Activated T-helper 1 cell treated with anti-CD3 and anti-CD28 coated beads, Interleukin-2, amount 50 U/mL, for 16 hours (primary cell): ENCODE data around the gene PLEKHA5.

ENCODE experiments used
- DNase-seq, 2 donors: peaks; one replicate each; pipeline ENCODE4 v3.0.0-alpha.2; 2020; ENCODE audit warnings: low read depth in 1 of 2, low spot score in 1 of 2

PLEKHA5 gene

DNA sequence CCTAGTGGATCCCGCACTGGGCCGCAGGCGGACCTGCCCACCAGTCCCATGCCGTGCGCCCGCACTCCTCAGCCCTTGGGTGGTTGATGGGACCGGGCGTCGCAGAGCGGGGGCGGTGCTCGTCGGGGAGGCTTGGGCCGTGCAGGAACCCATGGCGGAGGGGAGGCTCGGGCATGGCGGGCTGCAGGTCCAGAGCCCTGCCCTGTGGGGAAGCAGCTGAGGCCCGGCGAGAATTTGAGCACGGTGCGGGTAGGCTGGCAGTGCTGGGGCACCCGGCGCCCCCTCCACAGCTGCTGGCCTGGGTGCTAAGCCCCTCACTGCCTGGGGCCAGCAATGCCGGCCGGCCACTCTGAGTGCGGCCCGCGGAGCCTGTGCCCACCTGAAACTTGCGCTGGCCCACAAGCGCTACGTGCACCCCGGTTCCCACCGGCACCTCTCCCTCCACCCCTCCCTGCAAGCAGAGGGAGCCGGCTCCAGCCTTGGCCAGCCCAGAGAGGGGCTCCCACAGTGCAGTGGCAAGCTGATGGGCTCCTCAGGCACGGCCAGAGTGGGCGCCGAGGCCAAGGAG is 100.8 kb downstream of the PLEKHA5 start:
- no peak for DNase-seq

DNA sequence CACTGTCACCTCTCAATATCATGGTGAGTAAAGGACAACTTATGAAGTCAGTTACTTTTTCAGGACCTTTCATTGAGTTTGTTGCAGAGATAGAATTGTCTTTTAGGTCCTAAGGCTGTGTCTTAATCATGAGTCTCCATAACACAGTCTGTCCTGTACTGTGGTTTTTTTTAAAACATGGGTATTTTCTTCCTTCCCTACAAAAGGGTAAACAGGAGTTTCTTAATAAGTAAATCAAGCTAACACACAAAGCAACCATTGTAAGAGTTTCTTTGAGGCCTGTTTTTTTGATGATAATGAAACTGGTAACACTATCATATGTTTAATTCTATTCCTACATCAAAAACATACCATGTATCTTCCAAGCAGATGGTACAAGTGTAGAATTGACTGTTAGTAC is 101.4 kb downstream of the PLEKHA5 start:
- no peak for DNase-seq

DNA sequence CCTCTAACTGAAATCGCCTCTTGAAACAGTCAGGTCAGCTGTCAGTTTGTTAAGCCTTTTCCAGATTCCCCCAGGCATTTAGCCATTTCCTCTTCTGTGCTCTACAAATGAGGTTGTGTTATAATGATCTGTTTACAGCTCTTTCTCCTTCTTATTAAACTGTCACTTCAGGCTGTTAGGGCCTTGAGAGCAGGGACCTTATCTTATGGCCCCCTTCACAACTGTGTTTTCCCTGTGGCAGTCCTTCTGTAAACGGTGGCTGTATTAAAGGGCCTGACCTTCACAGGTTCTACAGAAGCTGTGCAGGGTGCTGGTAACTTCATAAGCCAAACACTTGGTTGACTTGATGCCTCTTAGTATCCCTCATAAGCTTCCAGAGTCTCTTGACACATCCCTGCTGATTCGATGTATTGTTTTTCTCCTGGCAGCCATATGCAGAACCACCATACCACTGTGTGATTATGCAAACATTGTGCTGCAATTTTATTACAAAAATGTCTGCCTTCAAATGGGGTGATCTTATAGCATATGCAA is 104.7 kb downstream of the PLEKHA5 start:
- DNase-seq, result no peak

DNA sequence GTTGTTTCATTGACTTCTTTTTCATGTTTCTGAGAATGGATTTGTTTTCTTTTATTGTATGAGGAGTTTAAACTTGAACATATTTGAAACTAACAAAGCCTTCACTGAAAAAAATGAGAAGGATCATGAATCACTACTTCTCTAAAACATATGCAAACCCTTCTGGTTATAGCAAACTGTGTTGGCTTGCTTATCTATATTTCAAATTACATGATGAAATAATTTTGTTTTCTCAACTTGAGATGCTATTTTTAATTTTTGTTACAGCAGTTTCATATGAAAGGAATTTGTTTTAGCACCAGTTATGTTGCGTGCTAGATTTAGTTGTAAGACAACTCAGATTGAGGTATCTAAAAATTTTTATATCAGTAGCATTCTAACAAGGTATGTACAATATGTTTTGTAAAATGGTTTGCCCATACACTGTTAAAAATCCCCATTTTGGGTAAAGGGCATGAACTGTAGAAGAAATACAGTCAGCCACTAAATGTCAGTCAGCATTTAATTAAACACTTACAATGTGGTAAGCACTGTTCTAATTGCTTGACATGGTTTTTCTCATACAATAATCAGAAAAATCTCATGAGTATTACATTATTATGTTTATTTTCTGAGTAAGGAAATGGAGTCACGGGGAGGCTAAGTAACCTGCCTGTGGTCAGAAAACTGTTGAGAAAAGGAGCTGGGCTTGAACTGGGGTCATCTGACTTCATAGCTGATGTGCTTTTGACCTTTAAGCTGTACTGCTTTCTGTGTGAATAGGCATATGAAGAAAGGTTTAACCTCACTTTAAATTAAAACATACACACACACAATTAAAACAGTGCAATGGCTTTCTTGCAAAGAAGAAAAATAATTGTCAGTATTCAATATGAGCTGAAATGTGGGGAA is 105.7 kb downstream of the PLEKHA5 start:
- no peak for DNase-seq

DNA sequence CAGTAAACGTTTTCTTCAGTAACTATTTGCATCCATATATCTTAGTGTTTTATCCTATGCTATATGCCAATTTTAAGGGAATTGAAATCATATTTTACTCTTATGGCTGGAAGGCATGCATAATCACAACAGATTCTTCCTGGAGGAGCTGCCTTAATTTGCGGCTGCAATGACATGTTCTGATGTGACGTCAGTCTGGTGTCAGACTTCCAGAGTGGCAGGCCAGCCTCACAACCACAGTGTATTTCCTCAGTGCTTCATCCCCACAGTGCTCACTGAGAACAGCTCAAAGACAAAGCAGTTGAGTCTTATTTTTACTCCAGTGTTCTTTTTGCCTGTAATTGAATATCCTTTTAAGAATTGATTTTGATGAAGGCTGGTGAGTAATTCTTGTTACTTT is 107.1 kb downstream of the PLEKHA5 start:
- DNase-seq, result no peak

DNA sequence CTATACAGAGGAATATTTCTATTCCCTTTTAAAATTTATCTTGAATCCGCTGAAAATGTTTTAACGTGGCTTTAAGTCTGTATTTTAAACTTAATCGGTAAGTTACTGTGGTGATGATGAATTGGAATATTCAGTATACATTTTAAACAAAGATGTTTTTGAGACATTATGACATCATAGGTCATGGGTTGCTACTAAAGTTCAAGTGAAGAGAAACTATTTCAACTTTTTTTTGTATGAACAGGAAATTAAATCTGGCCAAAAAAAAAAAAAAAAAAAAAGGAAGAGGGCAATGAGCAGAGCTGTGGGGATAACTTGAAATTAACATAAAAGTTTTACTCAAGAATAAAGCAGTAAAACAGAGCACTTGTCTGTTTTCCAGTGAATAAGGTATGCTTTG is 109.0 kb downstream of the PLEKHA5 start:
- DNase-seq, result no peak

DNA sequence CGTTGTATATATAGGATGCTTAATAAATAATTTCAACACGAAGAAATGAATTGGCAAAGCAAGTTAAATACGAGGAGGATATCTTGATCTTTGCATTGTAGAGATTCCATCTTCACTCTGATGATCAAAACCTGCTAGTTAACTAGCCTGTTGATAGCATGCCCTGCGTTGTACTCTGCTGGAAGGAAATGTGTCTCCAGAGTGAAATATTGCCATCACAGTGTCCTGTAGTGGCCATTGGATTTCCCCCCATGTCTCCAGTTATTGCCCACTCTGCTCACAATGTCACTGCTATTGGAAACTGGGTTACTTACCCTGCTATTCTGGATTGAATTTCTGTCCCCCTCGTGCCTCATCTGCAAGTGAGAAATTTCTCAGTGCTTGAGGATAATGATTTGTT is 109.6 kb downstream of the PLEKHA5 start:
- DNase-seq, result no peak

DNA sequence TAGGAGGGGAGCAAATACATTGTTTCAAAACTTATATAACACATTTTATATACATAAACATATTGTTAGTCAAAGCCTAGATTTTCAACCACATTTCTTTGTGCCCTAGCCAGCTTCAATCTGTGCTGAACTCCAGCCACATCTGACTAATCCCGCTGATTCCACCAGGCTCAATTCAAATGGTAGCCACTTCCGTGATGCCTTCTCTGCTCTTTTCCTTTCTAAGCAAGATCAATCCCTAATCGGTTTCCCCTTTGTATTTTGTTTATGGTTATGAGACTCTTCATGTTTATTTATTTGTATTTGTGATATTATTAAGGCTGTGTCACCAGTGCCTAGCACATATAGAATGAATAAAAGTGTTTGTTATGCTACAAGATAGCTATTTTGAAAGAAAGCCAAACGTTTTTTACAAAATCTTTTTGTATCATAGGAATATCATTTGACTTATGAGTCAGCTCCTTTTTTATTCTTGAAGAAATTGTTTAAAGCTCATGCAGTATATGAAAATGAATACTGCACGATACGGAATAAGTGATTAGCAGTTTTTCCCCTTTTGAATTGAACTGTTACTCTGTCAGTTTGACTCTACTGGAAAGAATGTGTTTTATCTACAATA is 110.2 kb downstream of the PLEKHA5 start:
- no peak for DNase-seq

DNA sequence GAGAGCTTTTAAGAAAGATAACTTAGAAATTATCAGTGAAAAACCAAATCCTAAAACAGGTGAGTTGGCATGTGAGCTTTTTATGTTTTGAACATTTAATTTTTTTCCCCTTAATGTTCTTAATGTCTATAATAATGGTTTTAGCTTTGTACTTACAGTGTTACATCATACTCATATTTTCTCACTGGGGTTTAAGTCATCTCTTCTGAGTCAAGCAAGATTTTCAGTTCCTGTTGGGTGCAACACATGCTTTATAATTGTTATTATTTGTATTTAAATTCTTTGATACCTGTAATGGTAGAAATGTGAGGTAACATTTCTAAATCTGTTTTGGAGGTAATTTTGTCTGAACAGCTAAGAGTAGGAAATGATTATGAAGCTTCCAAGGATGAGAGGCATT is 113.0 kb downstream of the PLEKHA5 start:
- DNase-seq, result no peak

DNA sequence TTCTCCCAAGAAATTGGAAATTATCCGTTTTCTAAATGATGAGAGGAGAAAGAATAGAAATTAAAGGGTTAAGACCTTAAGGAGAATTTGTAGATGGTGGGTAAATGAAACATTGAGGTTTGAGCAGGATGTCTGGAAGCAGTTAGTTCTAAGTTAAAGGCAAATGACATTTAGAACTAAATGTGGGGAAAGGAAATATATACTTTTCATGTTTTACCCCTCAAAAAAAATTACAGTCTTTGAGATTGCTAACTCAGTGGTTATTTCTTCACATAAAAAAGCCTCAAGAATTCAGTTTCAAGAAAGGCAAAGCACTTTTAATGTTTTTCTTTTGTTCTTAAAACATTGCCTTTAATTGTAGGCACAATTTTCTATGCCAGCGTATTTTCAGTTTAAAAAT is 114.0 kb downstream of the PLEKHA5 start:
- DNase-seq, result no peak

DNA sequence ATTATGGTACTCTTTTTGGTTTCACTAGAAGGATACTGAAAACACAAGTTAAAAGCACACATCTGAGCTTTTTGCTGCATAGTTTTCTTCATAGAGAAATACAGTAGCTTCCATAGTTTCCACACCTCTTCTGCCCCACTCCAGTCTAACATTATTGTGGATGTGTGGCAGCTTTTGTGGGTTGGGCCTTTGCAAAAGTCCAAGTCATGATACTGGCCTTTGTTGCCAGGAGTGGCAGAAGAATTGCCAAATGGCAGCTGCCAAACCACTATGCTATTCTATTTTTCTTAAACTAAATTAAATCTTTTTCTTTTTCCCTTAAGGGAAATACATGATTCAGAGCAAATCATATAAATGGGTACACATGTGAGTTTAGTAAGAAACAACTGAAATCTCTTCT is 114.8 kb downstream of the PLEKHA5 start:
- DNase-seq, result no peak

DNA sequence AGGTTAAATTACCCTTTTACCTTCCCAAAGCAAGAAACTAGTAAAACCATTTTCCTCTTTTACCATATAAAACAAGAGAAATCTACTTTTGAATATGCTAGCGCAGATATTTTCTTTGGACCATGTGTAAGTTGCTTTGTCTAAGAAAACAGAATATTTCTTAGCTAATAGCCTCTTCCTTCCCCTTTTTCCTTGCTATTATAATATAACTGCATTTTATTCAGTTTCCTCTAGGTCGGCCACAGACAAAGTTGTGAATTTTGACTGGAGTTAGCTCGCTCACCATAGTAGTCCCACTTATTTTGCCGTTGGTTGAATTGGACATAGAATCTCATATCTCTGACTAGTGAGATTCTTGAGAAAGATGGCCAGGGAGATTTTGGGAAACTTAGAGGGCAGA is 115.6 kb downstream of the PLEKHA5 start:
- DNase-seq, result no peak

DNA sequence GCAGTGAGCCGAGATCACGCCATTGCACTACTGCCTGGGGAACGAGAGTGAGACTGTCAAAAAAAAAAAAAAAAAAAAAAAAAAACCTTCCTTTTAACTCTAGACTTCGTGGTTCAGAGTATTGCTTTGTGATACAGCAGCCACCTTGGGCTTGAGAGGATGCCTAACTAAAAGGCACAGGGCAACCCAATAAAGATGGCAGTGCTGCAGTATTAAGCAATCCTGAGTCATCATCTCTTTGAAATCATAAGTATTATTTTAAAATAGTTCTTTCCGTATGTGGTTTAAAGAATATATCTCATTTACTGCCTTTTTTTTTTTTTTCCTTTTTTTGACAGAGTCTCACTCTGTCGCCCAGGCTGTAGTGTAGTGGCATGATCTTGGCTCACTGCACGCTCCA is 116.1 kb downstream of the PLEKHA5 start:
- DNase-seq, result no peak

DNA sequence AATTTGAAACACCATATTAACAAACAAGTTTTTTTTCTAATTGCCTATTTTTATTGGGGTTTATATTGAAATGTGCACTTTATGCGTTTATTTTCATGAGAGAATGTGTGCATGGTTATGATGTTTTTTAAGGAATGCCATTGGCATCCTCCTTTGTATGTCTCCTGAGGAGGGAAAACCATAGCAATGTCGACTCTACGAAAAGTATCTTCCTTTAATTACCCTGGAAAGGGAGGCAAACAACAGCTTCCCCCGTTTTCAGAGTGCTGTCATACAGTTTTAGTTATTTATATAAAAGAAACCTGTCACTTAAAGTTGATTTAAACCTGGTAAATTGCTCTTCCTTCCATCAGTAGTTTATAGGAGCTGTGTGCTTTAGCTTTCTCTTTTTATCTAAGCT is 117.4 kb downstream of the PLEKHA5 start:
- no peak for DNase-seq

DNA sequence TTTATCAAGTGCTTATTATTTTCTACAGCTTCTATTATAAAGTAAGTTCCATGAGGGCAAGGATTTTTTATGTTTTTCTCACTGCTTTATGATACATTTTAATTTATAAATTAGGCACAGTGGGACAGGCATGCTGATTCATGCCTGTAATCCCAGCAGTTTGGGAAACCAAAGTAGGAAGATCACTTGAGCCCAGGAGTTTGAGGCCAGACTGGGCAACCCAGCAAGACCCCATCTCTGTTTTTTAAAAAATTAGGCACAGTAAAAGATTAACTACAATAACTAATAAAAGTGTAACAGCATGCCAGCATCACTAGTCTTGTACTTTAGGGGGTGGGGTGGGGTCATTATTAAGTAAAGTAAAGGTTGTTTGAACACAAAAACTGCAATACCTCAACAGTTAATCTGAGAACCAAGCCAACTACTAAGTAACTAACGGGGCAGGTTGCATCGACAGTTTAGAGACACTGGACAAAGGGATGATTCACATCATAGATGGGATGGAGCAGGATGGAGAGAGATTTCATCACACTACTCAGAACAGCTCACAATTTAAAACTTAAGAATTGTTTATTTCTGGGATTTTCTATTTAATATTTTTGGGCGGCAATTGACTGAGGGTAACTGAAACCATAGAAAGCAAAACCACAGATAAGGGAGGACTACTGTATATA is 119.5 kb downstream of the PLEKHA5 start:
- no peak for DNase-seq

DNA sequence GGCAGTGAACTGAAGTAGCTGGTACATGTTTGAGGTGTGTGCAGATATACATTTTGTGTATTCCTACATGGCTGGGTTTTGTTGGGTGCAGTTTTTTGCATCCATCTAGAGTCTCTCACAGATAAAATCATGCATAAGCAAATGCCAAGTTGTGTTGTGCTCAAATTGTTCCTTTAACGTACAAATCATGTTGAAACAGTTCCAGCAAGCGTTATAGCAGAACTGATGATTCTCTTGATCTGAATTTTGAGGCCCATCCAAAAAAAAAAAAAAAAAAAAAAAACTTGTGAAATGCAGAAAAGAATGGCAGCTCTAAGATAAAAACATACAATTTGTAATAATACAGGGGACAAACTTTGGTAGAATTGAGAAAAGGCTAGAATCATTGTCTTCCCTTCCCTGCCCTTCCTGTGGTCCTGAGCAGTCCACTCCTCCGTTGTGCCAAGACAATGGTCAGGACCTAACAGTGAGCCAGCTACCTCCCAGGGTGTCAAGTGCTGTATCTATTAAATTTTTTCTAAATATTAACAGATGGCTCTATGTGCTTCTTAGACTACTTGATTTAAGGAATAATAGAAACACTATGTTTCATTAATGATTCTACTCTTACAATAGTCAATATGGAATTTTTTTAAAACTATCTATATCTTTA is 122.1 kb downstream of the PLEKHA5 start:
- DNase-seq, result no peak

DNA sequence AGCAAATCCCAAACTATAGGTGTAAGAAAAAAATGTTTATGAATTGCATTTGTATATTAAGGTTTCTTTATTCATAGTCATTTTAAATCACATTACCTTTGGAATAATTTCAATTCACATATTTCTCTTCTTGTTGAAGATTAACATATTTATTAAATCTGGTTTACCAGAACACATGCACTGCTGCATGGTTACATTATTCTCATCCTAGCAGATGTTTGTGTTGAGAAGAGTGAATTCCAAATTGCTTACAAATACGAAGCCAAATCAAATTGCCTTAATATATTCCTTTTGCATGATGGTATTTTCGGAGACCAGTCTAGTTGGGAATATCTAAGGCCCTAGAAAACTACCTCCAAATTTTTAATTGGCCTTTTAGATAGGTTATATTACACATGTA is 130.6 kb downstream of the PLEKHA5 start:
- no peak for DNase-seq

DNA sequence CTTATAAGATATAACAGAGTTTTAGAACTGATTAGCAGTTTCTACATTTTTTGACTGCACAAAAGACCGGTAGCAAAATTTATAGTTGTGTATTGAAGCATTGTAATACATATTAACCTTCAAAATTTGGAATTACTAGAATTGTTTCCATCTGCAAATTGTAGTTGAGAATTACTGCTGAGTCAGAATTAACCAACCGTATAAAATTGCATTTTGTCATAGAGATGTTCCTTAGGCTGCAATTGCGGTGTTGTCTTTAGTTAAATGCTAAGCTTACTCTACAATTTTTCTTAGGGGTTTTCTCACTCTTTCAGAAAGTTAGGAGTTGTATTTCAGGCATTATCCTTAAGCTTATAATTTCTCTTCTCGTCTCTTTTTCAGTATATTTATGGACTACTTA is 132.2 kb downstream of the PLEKHA5 start:
- no peak for DNase-seq

DNA sequence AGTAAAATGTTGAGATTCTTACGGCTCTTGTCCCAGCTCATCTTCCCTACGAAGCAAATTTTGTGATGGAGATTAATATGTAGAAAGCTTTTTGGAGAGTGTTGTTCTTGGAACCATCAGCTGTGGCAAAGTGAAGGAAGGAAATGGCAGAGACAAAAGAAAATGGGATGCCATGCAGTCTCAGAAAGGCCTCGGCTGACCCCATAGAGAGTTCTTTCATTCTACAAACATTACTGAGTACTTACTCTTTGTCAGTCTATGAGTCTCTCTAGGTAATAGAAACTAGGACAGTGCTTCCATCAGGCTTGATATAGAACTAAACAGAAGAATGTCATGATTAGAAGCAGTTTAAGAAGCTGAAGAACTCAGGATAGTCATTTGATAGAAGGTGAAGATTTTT is 134.1 kb downstream of the PLEKHA5 start:
- DNase-seq, result no peak

DNA sequence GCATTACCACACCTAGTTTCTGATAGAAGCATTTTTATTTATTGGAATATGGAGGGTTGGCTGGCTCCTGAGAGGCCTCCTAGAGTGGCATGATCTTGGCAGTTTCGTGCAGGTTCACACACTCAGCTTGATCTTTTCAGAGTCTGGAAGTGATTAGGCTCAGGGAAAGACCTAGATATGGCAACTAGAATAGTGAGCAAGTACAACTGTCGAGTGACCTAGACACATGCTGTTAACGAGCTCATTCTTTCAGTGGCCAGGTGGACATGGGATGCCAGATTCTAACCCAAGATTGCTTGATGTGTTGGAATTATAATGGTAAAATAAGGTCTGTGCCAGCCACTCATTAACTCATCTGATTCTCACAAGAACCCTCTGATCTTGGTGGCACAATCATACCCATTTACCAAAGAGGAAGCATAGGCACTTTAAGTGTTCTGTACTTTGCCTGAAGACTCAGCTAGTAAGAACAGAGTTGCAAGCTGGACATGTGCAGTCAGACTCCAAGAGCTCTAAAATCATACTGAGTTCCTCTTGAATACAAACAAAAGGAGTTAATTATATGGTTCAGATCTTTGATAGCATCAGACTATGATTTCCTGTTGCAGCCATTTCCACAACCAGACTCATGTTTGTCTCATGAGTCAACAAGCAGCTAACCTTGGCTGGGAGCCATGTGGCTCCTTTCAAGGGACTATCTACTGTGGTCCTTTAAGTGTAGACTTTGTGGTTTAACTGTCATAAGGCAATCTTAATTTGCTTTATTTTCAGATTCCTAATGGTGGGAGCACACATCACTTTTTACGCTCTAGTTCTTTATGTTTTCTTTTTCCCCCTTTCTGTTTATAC is 144.2 kb downstream of the PLEKHA5 start:
- DNase-seq, result peak; percentile 1 to 42
